Immature natural killer cell (primary cell): ENCODE results near the gene MAST4. TPM values are rescaled to one million over a fixed set of nuclear protein-coding genes. Genes with fewer than 3 reads are reported as not detected.

ENCODE experiments used
- DNase-seq, 3 donors: peaks; one replicate each; pipeline ENCODE4 v3.0.0; 2022; ENCODE audit warnings: mixed read lengths in 1 of 3
- H3K27ac Mint-ChIP-seq, 6 donors: one replicate each; pipeline ENCODE4 v1.8.0; 2020; ENCODE audit warnings: mixed read lengths in 6 of 6, mild to moderate bottlenecking in 5 of 6, inconsistent platforms in 4 of 6, moderate library complexity in 3 of 6
- H3K27me3 Mint-ChIP-seq, 3 donors: one replicate each; pipeline ENCODE4 v1.8.0; 2020 to 2021; ENCODE audit warnings: low read depth in 3 of 3, mild to moderate bottlenecking in 3 of 3, mixed read lengths in 3 of 3, moderate library complexity in 3 of 3, inconsistent platforms in 1 of 3
- H3K36me3 Mint-ChIP-seq, 3 donors: one replicate each; pipeline ENCODE4 v1.8.0; 2020; ENCODE audit warnings: mixed read lengths in 3 of 3, inconsistent platforms in 2 of 3, mild to moderate bottlenecking in 2 of 3
- H3K4me1 Mint-ChIP-seq, 2 donors: one replicate each; pipeline ENCODE4 v1.8.0; 2020; ENCODE audit warnings: inconsistent platforms in 2 of 2, mild to moderate bottlenecking in 2 of 2, mixed read lengths in 2 of 2, moderate library complexity in 1 of 2
- H3K4me3 Mint-ChIP-seq, 5 donors: one replicate each; pipeline ENCODE4 v1.8.0; 2020; ENCODE audit warnings: mild to moderate bottlenecking in 5 of 5, mixed read lengths in 5 of 5, inconsistent platforms in 3 of 5, moderate library complexity in 3 of 5
- H3K9me3 Mint-ChIP-seq, 6 donors: one replicate each; pipeline ENCODE4 v1.8.0; 2020; ENCODE audit warnings: mild to moderate bottlenecking in 6 of 6, mixed read lengths in 6 of 6, inconsistent platforms in 4 of 6, moderate library complexity in 3 of 6
- polyA plus RNA-seq, 3 donors: library from polyadenylated mRNA; unstranded; fragments of 300-500 nt; fragmentation: Illumina TruSeq; gene quantifications; one replicate each; pipeline ENCODE4 v1.2.3, GENCODE V29; 2021

The MAST4 gene
- polyA plus RNA-seq, 3 donors from 2014 or later: 0.51 to 2.8 (median 1.1) TPM

DNA sequence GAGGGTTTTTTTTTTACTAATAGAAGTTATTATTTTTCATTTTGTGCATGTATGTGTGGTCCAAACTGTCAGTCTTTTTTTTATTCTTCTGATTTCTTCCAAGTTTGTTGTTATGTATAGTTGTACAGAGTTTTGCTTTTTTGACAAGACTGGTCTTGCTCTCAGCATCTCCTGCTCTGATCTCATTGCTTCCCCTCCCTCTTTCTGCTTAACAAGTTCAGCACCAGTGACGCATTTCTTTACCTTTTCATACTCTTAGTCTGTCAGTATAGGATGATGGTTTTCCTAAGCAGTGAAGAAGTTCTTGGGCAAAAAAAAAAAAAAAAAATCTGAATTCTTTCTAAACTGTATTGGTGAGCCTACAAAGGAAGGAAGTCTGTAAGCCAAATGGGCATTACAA lies 465.3 kb downstream of the MAST4 start:
- no peak overlapping the region for H3K27ac Mint-ChIP-seq

GRCh38 chr5:67063055-67063454 lies 466.9 kb downstream of the MAST4 start:
- Mint-ChIP-seq H3K27ac (no peak overlapping the region), H3K27me3 (peaks cover 0 to 1% (median 0%) of the 10 kb centered on the region in 3 donors), H3K4me3 (no peak overlapping the region), H3K36me3 (peaks cover 2 to 10% (median 7%) of the 10 kb centered on the region in 3 donors), H3K9me3 (no peaks in the 10 kb centered on the region), H3K4me1 (peaks cover 0 to 7% of the 10 kb centered on the region in 2 donors)
- DNase-seq: no peak

More for the DNA sequence above, 465.3 kb downstream of the MAST4 start:
- no peaks in the 10 kb centered on the region for H3K9me3 Mint-ChIP-seq
- peaks cover 0 to 10% (median 6%) of the 10 kb centered on the region in 3 donors for H3K36me3 Mint-ChIP-seq
- H3K27me3 Mint-ChIP-seq: no peaks in the 10 kb centered on the region
- no peak for DNase-seq
- H3K4me1 Mint-ChIP-seq: peaks cover 0 to 7% of the 10 kb centered on the region in 2 donors
- no peak overlapping the region for H3K4me3 Mint-ChIP-seq

GRCh38 chr5:67063791-67064190 lies 467.6 kb downstream of the MAST4 start:
- no peak for DNase-seq
- H3K36me3 Mint-ChIP-seq: peaks cover 4 to 10% (median 8%) of the 10 kb centered on the region in 3 donors
- H3K27ac Mint-ChIP-seq: no peak overlapping the region
- H3K4me3 Mint-ChIP-seq: no peak overlapping the region
- H3K4me1 Mint-ChIP-seq: peaks cover 0 to 7% of the 10 kb centered on the region in 2 donors
- no peaks in the 10 kb centered on the region for H3K9me3 Mint-ChIP-seq
- H3K27me3 Mint-ChIP-seq: peaks cover 0 to 3% (median 0%) of the 10 kb centered on the region in 3 donors

DNA sequence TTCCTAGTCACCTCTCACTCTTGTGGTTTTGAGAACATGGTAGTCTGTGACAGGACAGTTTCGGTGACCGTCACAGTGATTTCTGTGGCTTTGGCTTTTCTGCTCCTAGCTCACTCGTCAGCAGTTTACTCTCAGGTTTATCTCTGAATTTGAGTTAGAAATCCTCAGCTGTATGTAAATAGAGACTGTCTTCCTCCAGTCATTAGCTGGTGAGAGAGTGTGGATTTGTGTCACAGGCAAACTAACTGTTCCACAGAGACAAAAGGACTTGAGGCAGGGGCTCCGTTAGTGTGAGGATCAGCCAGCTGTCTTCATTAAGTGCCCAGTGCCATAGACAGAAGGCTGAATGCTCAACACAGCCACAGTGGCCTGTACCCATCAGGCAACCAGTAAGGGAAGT lies 469.0 kb downstream of the MAST4 start:
- peak in 1 of 3 donors; percentile 0 for DNase-seq
- Mint-ChIP-seq H3K9me3 (no peaks in the 10 kb centered on the region), H3K27me3 (peaks cover 0 to 3% (median 0%) of the 10 kb centered on the region in 3 donors), H3K27ac (no peak overlapping the region), H3K4me1 (peaks cover 0 to 7% of the 10 kb centered on the region in 2 donors), H3K4me3 (no peak overlapping the region), H3K36me3 (peaks cover 4 to 10% (median 8%) of the 10 kb centered on the region in 3 donors)

DNA sequence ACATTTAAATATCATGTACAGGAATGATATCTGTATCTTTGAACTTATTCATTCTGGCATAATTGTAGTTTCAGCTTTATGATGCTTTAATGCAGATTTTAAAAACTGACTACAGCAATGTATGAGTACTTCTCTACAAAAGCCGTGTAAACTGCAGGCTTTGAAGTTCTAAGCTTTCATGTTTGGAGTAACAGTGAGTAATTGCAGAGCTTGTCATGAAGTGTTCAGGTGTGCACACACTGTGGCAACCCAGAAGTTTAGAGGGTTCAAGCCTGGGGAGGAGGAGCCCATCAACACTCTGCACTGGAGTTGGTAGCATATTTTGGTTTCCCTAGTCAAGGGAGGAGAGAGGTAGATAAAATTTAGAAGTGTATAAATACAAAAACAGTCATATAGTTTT lies 469.5 kb downstream of the MAST4 start:
- Mint-ChIP-seq H3K4me1 (peaks cover 0 to 7% of the 10 kb centered on the region in 2 donors), H3K4me3 (no peak overlapping the region), H3K36me3 (peaks cover 4 to 10% (median 8%) of the 10 kb centered on the region in 3 donors), H3K27me3 (peaks cover 0 to 3% (median 0%) of the 10 kb centered on the region in 3 donors), H3K9me3 (no peaks in the 10 kb centered on the region), H3K27ac (no peak overlapping the region)
- no peak for DNase-seq

DNA sequence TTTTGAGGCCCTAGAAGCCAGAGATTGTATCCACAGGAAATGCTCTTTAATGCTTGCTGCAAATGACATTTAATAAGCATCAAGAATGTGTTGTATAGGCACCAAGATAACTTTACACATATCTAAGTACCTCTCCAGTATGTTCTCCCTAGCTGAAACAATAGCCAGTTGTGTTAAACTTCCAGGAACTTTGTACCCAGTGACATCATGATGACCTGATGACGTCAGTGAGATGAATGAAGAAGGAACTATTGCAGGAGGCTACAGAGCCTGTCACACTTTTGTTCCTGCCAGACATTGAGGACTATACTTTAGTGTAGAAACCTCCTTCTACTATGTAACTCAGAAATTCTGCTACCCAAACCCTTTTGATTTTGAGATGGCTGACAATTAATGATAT lies 470.6 kb downstream of the MAST4 start:
- H3K27ac Mint-ChIP-seq: no peak overlapping the region
- H3K4me1 Mint-ChIP-seq: peaks cover 0 to 7% of the 10 kb centered on the region in 2 donors
- no peak overlapping the region for H3K4me3 Mint-ChIP-seq
- peaks cover 0 to 3% (median 0%) of the 10 kb centered on the region in 3 donors for H3K27me3 Mint-ChIP-seq
- DNase-seq: no peak
- H3K36me3 Mint-ChIP-seq: peaks cover 4 to 10% (median 8%) of the 10 kb centered on the region in 3 donors
- no peaks in the 10 kb centered on the region for H3K9me3 Mint-ChIP-seq

DNA sequence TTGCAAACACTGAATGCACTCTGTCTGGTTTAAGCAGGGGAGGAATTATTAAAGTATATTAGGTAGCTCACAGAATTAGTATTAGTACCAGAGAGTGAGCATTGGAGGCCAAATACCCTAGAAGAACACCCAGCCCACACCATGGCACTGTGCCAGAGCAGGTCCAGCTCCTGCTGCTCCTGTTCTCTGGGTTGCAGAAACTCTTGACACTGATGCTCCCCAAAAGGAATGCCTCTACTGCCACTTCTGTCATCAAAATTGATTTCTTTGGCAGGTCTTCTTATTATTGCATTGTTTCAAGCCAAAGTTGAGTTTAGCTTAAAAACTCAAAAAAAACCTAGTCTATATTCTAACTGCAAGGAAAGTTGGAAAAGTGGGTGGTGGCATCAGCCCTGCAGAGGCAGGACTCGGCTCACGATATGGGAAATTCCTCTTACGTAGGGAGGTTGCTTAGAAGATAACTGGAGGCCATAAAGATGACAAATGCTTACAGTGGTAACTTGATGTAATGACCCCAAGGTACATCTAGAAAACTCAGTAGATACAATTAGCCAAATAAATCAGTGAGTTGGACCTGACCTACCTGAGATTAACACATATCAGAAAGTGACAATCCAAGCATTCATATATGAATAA lies 477.0 kb downstream of the MAST4 start:
- Mint-ChIP-seq H3K4me1 (peaks cover 0 to 7% of the 10 kb centered on the region in 2 donors), H3K4me3 (no peak overlapping the region), H3K27me3 (peaks cover 0 to under 1% (median 0%) of the 10 kb centered on the region in 3 donors), H3K9me3 (no peaks in the 10 kb centered on the region), H3K36me3 (peaks cover 0 to 2% (median under 1%) of the 10 kb centered on the region in 3 donors), H3K27ac (no peak overlapping the region)
- DNase-seq: no peak

- Mint-ChIP-seq H3K4me1 (peaks cover 0 to 7% of the 10 kb centered on the region in 2 donors), H3K4me3 (no peak overlapping the region), H3K27ac (no peak overlapping the region), H3K27me3 (no peaks in the 10 kb centered on the region), H3K9me3 (no peaks in the 10 kb centered on the region), H3K36me3 (no peaks in the 10 kb centered on the region)
- DNase-seq: no peak
Measured at GRCh38 chr5:67077296-67077695, 481.1 kb downstream of the MAST4 start.

DNA sequence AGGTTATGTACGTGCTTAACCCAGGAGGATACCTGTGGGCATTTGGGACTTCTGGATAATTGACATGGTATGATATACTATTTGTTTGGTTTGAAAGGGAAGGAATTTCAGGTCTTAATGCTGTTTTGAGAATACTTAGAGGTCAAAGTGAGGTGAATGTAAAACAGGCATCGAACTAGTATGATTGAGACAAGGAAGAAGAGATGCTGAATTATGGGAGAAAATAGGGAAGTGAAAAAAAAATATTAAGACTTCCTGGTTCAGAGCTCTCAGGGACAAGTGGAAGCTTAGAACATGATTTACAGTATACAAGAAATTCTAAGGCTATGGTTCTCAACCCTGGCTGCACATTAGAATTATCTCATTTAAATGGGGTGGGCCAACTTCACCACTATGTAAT lies 485.1 kb downstream of the MAST4 start:
- Mint-ChIP-seq H3K9me3 (no peaks in the 10 kb centered on the region), H3K36me3 (no peaks in the 10 kb centered on the region), H3K4me3 (no peak overlapping the region), H3K4me1 (peaks cover 0 to 7% of the 10 kb centered on the region in 2 donors), H3K27me3 (no peaks in the 10 kb centered on the region), H3K27ac (no peak overlapping the region)
- DNase-seq: no peak

DNA sequence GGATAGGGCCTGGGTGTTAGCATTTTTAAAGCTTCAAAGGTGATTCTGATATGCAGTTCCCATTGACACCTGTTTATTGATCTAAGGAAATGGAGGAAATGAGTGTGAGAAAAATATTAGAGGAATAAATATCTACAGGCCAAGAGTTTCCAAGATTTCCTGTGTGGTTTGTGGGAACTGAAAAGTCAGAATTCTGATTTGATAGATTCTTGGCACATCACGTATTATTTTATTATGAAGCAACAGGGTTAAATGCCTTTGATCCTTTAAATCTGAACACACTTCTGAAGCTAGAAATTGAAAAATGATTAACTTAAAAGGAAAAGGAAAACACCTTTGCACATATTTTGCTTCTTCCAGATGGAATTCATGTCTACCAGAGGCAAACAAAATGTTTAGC lies 486.7 kb downstream of the MAST4 start:
- Mint-ChIP-seq H3K27me3 (peaks cover 0 to 2% (median 0%) of the 10 kb centered on the region in 3 donors), H3K4me3 (no peak overlapping the region), H3K9me3 (no peaks in the 10 kb centered on the region), H3K27ac (no peak overlapping the region), H3K4me1 (no peaks in the 10 kb centered on the region), H3K36me3 (no peaks in the 10 kb centered on the region)
- no peak for DNase-seq

GRCh38 chr5:67085616-67086015 lies 489.4 kb downstream of the MAST4 start:
- DNase-seq: no peak
- Mint-ChIP-seq H3K27ac (no peak overlapping the region), H3K27me3 (peaks cover 0 to 2% (median 2%) of the 10 kb centered on the region in 3 donors), H3K4me1 (no peaks in the 10 kb centered on the region), H3K36me3 (no peaks in the 10 kb centered on the region), H3K4me3 (no peak overlapping the region), H3K9me3 (no peaks in the 10 kb centered on the region)

GRCh38 chr5:67089200-67089725 lies 493.1 kb downstream of the MAST4 start:
- no peak for DNase-seq
- Mint-ChIP-seq H3K27me3 (peaks cover 0 to 2% (median 2%) of the 10 kb centered on the region in 3 donors), H3K36me3 (no peaks in the 10 kb centered on the region), H3K27ac (no peak overlapping the region), H3K4me1 (no peaks in the 10 kb centered on the region), H3K4me3 (no peak overlapping the region), H3K9me3 (no peaks in the 10 kb centered on the region)

GRCh38 chr5:67090040-67090439 lies 493.8 kb downstream of the MAST4 start:
- Mint-ChIP-seq H3K9me3 (no peaks in the 10 kb centered on the region), H3K4me1 (no peaks in the 10 kb centered on the region), H3K27me3 (peaks cover 0 to 2% (median 2%) of the 10 kb centered on the region in 3 donors), H3K27ac (no peak overlapping the region), H3K36me3 (no peaks in the 10 kb centered on the region), H3K4me3 (no peak overlapping the region)
- no peak for DNase-seq

GRCh38 chr5:67090593-67090992 lies 494.4 kb downstream of the MAST4 start:
- DNase-seq: no peak
- Mint-ChIP-seq H3K36me3 (no peaks in the 10 kb centered on the region), H3K9me3 (no peaks in the 10 kb centered on the region), H3K27me3 (peaks cover 0 to 2% (median 2%) of the 10 kb centered on the region in 3 donors), H3K4me1 (no peaks in the 10 kb centered on the region), H3K4me3 (no peak overlapping the region), H3K27ac (no peak overlapping the region)
